DMS114 treated with DMSO at 0.1 percent for 48 hours (cell line): Measurements from ENCODE around the gene GREM1.

ENCODE experiments used
- DNase-seq: peaks from one replicate; lab custom pipeline; 2025; ENCODE audit not compliant: unreplicated experiment; lab: John Stamatoyannopoulos, UW

Gene GREM1

DNA sequence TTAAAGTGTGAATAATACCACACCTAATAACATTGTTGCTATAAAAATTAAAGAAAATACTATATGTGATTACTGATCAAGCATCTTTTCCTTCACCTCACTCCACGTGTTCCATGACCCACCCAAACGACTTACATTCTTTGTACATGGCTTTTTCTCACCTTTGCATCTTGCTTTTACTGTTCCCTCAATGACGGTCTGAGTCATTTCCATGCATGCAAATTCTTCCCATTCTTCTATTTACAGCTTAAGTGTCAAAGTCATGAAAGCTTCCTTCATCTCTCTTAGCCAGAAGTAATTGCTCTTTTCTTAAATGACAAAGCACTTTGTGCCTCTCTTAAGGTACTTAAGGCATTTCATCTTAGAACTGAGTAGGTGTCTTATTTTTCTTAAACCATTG lies 64.0 kb downstream of the GREM1 start:
- no peak for DNase-seq

- DNase-seq: no peak
Observed at GRCh38 chr15:32784581-32784980, 66.8 kb downstream of the GREM1 start.

DNA sequence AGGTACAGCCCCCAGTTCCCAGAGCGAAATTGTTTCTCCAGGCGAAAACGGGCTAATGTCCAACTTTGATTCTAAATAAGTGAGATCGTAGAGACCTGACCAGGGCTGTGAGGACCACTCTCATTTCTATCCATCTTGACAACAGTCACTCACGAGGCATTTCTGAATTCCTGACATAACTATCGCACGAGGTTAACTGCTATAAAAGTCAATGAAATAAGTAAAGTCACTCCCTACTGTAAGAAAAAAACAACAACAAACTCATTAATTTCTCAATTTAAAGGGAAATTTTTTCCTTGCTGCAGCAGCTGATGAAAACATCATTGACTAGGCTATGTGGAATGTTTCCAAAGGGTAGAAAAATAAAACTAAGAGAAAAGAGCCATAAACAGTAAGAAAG lies 69.1 kb downstream of the GREM1 start:
- no peak for DNase-seq

DNA sequence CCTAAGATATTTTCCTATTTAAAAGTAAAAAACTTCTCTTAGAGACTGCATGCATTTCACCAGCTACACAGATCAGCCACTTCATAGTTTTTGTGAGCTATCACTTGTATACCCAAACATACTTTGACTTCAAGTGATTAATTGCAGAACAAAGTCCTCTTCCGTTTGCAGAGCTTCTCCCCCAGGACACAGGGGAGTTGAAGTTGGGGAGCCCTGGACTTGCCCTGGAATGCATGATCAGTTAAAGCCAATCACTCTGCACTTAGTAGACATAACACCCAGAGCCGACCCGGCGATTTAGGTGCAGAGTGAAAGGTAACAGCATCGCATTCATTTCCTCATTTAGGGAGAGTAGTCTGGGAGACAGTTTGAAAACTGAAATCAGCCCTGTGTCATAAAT lies 70.1 kb downstream of the GREM1 start:
- no peak for DNase-seq

GRCh38 chr15:32790352-32790999 lies 72.7 kb downstream of the GREM1 start:
- no peak for DNase-seq

DNA sequence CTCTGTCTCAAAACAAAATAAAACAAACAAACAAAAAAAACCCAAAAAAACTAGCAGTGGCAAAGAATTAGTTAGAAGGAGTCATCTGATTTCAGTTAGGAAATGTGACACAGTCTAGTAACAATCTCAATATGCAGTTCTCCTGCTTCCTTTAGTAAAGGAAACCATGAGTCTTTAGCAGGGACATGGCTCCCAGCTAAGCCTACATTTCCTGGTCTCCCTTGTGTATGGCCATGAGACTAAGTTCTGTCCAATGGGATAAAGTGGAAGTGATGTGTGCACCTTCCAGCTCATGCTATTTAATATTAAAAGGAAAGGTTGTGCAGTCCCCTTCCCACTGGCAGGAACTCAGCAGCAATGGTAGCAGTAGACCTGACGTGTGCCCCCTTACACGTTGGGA lies 74.6 kb downstream of the GREM1 start:
- DNase-seq: no peak
